Mononuclear cell (primary cell): ENCODE results near the gene TBC1D3I. TPM values are rescaled to one million over a fixed set of nuclear protein-coding genes. Genes with fewer than 3 reads are reported as not detected.
"Not testable (repeated sequence)": the region's sequence is repeated elsewhere in the genome, so short reads cannot be mapped to it uniquely, and the experiment has no call there.

Experiments used
- H3K27me3 ChIP-seq: 2 replicates; pipeline ENCODE4 v1.6.0; 2011; ENCODE audit warnings: low read length, control low read depth; ENCODE audit not compliant: insufficient read depth
- H3K4me1 ChIP-seq: 2 replicates; pipeline ENCODE4 v1.5.1; 2011; ENCODE audit warnings: mild to moderate bottlenecking, low read length, control low read depth; ENCODE audit not compliant: insufficient read depth
- H3K4me3 ChIP-seq: 2 replicates; pipeline ENCODE4 v1.5.1; 2011; ENCODE audit warnings: mild to moderate bottlenecking, low read length, moderate library complexity
- H3K9me3 ChIP-seq: 2 replicates; pipeline ENCODE4 v1.5.1; 2011; ENCODE audit warnings: low read depth, mild to moderate bottlenecking, control low read depth, low read length
- total RNA-seq: library from RNA; depleted of rRNA; stranded (reverse); fragments of >200 nt; gene quantifications from one replicate; pipeline ENCODE4 v1.2.3, GENCODE V29; 2012

The TBC1D3I gene
- total RNA-seq, 1 donor, result not detected

- H3K4me3 ChIP-seq, result no peak overlapping the region
- no peaks in the 10 kb centered on the region for H3K9me3 ChIP-seq
- peaks cover 69% of the 10 kb centered on the region for H3K4me1 ChIP-seq
- H3K27me3 ChIP-seq, result no peaks in the 10 kb centered on the region
These were observed 52.1 kb downstream of the TBC1D3I start for GRCh38 chr17:36212272-36212605.

GRCh38 chr17:36211484-36212271 is 52.7 kb downstream of the TBC1D3I start:
- H3K27me3 ChIP-seq, H3K4me3 ChIP-seq, H3K9me3 ChIP-seq: not testable (repeated sequence)
- peaks cover 70% of the 10 kb centered on the region for H3K4me1 ChIP-seq

- H3K27me3 ChIP-seq, H3K4me3 ChIP-seq, H3K9me3 ChIP-seq: not testable (repeated sequence)
- peaks cover 73% of the 10 kb centered on the region for H3K4me1 ChIP-seq
These were observed 53.7 kb downstream of the TBC1D3I start, which contains the start of gene CCL4L2 for GRCh38 chr17:36210439-36211211. CCL4L2 (plus strand) TSS chr17:36211063.

GRCh38 chr17:36209575-36209974 is 54.8 kb downstream of the TBC1D3I start:
- Histone ChIP-seq H3K9me3 (no peaks in the 10 kb centered on the region), H3K27me3 (no peaks in the 10 kb centered on the region), H3K4me1 (peaks cover 69% of the 10 kb centered on the region), H3K4me3 (no peak overlapping the region)

- H3K9me3 ChIP-seq, H3K4me3 ChIP-seq, H3K27me3 ChIP-seq: not testable (repeated sequence)
- H3K4me1 ChIP-seq, result peaks cover 59% of the 10 kb centered on the region
These were observed 57.0 kb downstream of the TBC1D3I start for GRCh38 chr17:36207383-36207782.

- peaks cover 59% of the 10 kb centered on the region for H3K4me1 ChIP-seq
- H3K27me3 ChIP-seq, H3K4me3 ChIP-seq, H3K9me3 ChIP-seq: not testable (repeated sequence)
These were observed 57.9 kb downstream of the TBC1D3I start for GRCh38 chr17:36206486-36206821.

GRCh38 chr17:36205637-36206485 is 58.5 kb downstream of the TBC1D3I start:
- H3K4me3 ChIP-seq, result no peak overlapping the region
- H3K9me3 ChIP-seq, result no peaks in the 10 kb centered on the region
- H3K27me3 ChIP-seq, result no peaks in the 10 kb centered on the region
- peaks cover 57% of the 10 kb centered on the region for H3K4me1 ChIP-seq

- H3K27me3 ChIP-seq, result no peaks in the 10 kb centered on the region
- H3K4me1 ChIP-seq, result peaks cover 47% of the 10 kb centered on the region
- H3K9me3 ChIP-seq, result no peaks in the 10 kb centered on the region
- no peak overlapping the region for H3K4me3 ChIP-seq
These were observed 59.5 kb downstream of the TBC1D3I start for GRCh38 chr17:36204724-36205500.

Other genes starting within 250 kb of the TBC1D3I start
- gene CCL23, start 246.6 kb downstream of the TBC1D3I start, total RNA-seq, result not detected
- 0.31 TPM for gene CCL18, start 200.3 kb downstream of the TBC1D3I start, total RNA-seq
- gene CCL3, start 174.4 kb downstream of the TBC1D3I start, total RNA-seq, result 1,287 TPM
- 482 TPM for gene CCL4, start 160.7 kb downstream of the TBC1D3I start, total RNA-seq
- gene TBC1D3B, start 87.9 kb downstream of the TBC1D3I start, total RNA-seq, result not detected
- 169 TPM for gene CCL3L1, start 67.8 kb downstream of the TBC1D3I start, total RNA-seq
- gene CCL4L2, start 53.5 kb downstream of the TBC1D3I start, total RNA-seq, result 7.9 TPM
- not detected for gene TBC1D3G, start 59.3 kb upstream of the TBC1D3I start, total RNA-seq
- not detected for gene TBC1D3H, start 123.9 kb upstream of the TBC1D3I start, total RNA-seq
- gene ZNHIT3, start 222.1 kb upstream of the TBC1D3I start, total RNA-seq, result 42.8 TPM